ENCODE data around the gene ZNF664. TPM values are rescaled to one million over a fixed set of nuclear protein-coding genes. Genes with fewer than 3 reads are reported as not detected.

ZNF664 gene
- total and polyA plus RNA-seq, 12 donors = 36.9 to 94.6 (median 76.9) TPM

DNA sequence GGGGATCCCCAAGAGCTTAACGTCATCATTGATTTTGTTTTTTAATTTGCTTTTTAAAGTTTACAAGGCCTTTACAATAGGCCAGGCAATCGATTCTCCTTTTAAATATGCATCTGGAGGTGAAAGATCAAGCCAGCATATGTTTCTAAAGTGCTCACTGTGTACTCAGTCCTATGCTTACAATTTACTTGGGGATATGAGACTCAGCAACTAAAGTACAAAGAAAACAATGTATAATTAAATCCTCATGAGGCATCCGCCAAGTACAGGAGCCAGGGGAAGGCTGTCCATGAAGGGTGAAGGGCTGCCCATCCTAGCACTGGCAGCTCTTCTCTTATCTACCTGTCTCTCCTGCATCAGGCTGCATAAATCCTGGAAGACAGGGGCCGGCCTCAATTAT is 12.2 kb upstream of the ZNF664 start:
- DNase-seq (no peak), ATAC-seq (no peak)
- Histone ChIP-seq H3K9me3 (no peaks in the 10 kb centered on the region), H3K36me3 (peaks cover 0 to 18% (median 0%) of the 10 kb centered on the region in 9 donors), H3K27ac (no peak overlapping the region), H3K27me3 (no peaks in the 10 kb centered on the region), H3K4me1 (peaks cover 0 to 61% (median 7%) of the 10 kb centered on the region in 9 donors), H3K4me3 (no peak overlapping the region)
- TF ChIP-seq, protein P1, sequence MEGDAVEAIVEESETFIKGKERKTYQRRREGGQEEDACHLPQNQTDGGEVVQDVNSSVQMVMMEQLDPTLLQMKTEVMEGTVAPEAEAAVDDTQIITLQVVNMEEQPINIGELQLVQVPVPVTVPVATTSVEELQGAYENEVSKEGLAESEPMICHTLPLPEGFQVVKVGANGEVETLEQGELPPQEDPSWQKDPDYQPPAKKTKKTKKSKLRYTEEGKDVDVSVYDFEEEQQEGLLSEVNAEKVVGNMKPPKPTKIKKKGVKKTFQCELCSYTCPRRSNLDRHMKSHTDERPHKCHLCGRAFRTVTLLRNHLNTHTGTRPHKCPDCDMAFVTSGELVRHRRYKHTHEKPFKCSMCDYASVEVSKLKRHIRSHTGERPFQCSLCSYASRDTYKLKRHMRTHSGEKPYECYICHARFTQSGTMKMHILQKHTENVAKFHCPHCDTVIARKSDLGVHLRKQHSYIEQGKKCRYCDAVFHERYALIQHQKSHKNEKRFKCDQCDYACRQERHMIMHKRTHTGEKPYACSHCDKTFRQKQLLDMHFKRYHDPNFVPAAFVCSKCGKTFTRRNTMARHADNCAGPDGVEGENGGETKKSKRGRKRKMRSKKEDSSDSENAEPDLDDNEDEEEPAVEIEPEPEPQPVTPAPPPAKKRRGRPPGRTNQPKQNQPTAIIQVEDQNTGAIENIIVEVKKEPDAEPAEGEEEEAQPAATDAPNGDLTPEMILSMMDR (IDR thresholded peaks at IDR 0.05) = no peak
- 80 to 90% methylated on average over 4 of the region's 4 CpGs for WGBS, 2 donors
- intact Hi-C loops (cut with DNase I) = no loop called here

DNA sequence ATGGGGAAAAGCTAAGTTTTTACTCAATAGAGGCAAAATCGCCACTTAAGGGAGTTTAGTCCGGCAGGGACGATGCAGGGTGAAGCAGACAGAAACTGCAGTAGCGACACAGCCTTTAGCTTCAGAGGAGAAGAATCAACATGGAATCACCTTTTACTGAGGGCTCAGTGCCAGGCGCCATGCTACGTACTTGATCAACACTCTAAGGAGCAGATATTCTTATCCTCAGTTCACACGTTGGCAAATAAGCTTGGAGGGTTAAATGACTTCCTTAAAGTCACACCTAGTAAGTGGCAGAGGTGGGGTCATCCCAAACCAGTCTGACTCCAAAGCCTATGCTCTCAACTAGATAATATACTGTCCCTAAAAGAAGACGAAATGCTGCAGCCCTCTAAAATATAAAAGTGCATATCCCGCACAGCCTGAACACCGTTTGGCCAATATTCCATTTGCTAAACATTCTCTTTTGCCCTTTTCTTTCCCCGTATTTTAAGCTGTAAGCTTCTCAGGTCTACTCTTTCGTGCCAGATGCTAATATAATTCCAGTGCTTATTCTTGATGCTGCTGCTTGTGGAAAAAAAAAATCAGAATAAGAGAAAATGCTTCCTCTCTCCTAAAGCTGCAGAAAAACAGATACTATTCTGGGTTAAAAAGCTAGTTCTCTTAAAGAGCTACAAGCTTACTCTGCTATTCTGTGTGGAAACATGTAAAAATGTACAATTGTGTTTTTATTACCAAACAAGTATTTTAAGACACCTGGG is 11.2 kb upstream of the ZNF664 start:
- ATAC-seq = peak in 1 of 8 donors; percentile 31
- 64 to 77% methylated on average over 12 of the region's 12 CpGs for WGBS, 2 donors
- H3K4me1 ChIP-seq = peaks cover 0 to 70% (median 7%) of the 10 kb centered on the region in 9 donors
- intact Hi-C loops (cut with DNase I) = no loop called here
- no peak for DNase-seq
- TF ChIP-seq, protein P1 (IDR thresholded peaks at IDR 0.05) = no peak
- H3K27me3 ChIP-seq = no peaks in the 10 kb centered on the region
- H3K4me3 ChIP-seq = peak overlapping the region in 1 of 10 donors; percentile 12
- H3K27ac ChIP-seq = peak overlapping the region in 3 of 10 donors; percentile 12 to 69 (median 59)
- H3K9me3 ChIP-seq = no peaks in the 10 kb centered on the region
- H3K36me3 ChIP-seq = peaks cover 0 to 18% (median 0%) of the 10 kb centered on the region in 9 donors

DNA sequence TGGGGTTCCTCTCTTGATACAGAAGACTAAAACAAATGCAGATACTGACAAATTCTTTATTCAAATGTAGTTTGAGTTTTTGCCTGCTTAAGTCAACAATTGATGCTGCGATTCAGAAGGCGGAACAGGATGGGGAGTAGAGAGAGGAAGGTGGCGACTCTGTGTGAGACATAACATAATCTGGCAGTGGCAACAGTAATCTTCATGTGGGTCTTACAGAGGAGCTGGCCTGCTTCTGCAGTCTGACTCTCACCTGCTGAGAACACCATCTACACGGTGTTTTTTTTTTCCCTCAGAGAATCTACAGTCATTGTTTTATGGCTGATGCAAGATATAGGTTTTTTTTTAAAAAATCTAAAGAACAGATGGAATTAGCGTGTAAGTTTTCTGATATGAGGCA is 10.5 kb upstream of the ZNF664 start:
- Histone ChIP-seq H3K4me1 (peaks cover 0 to 77% (median 12%) of the 10 kb centered on the region in 9 donors), H3K36me3 (peaks cover 0 to 16% (median 0%) of the 10 kb centered on the region in 9 donors), H3K27ac (peak overlapping the region in 2 of 10 donors; percentile 59 to 69), H3K9me3 (no peaks in the 10 kb centered on the region), H3K27me3 (no peaks in the 10 kb centered on the region), H3K4me3 (no peak overlapping the region)
- DNase-seq (no peak), ATAC-seq (no peak)
- intact Hi-C loops (cut with DNase I) = no loop called here
- WGBS, 2 donors = 70 to 77% methylated on average over 5 of the region's 5 CpGs
- TF ChIP-seq, protein P1 (IDR thresholded peaks at IDR 0.05) = no peak

DNA sequence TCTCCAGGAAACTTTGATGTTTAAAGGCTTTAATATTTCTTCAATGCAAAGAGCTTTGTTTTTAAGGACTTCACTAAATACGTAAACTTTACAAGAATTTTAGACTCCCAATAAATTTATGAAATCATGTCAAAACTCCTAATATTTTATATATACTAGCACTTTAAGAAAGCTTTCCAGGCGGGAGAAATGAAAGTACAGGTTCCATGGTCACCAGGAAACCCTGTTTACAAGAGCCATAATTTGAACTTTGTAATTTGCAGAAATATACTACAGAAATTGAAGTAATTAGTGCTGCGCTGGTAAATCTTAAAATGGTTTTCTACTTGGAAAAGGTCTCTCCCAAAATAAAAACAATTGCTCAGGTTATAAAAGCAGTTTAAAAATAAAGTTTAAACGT is 9.2 kb upstream of the ZNF664 start:
- Histone ChIP-seq H3K27me3 (no peaks in the 10 kb centered on the region), H3K27ac (no peak overlapping the region), H3K4me1 (peaks cover 0 to 74% (median 8%) of the 10 kb centered on the region in 9 donors), H3K9me3 (no peaks in the 10 kb centered on the region), H3K4me3 (no peak overlapping the region), H3K36me3 (peaks cover 0 to 17% (median 0%) of the 10 kb centered on the region in 9 donors)
- TF ChIP-seq, protein P1 (IDR thresholded peaks at IDR 0.05) = no peak
- intact Hi-C loops (cut with DNase I) = no loop called here
- no peak for ATAC-seq
- 95% methylated on average over 4 of the region's 4 CpGs for WGBS, 2 donors
- no peak for DNase-seq

Data from heart right ventricle (tissue), 16 donors.